Ovary (tissue), 3 donors: ENCODE results near the gene DAPK1.

Source experiments
- EP300 ChIP-seq: sonication (generic); formaldehyde crosslinking; IDR thresholded peaks from one replicate; pipeline ENCODE4 v1.6.1; 2017; ENCODE audit warnings: antibody characterized with exemption
- POLR2A ChIP-seq: fragments of 450-650 bp; IDR thresholded peaks from one replicate; pipeline ENCODE4 v1.6.1; 2017; ENCODE audit warnings: antibody characterized with exemption, mild to moderate bottlenecking, moderate library complexity
- TF ChIP-seq, protein P1 (sequence below), 3 donors: fragments of 450-650 bp in 2 of 3; fragments of 200-600 bp in 1 of 3; IDR thresholded peaks; one replicate each; pipeline versions ENCODE4 v1.5.1 to v1.8.0; 2016 to 2022; ENCODE audit warnings: antibody characterized with exemption in 3 of 3, mild to moderate bottlenecking in 1 of 3
- donor health status: DM: no; HTN: no; CAD: no.

- TF ChIP-seq, protein P1, sequence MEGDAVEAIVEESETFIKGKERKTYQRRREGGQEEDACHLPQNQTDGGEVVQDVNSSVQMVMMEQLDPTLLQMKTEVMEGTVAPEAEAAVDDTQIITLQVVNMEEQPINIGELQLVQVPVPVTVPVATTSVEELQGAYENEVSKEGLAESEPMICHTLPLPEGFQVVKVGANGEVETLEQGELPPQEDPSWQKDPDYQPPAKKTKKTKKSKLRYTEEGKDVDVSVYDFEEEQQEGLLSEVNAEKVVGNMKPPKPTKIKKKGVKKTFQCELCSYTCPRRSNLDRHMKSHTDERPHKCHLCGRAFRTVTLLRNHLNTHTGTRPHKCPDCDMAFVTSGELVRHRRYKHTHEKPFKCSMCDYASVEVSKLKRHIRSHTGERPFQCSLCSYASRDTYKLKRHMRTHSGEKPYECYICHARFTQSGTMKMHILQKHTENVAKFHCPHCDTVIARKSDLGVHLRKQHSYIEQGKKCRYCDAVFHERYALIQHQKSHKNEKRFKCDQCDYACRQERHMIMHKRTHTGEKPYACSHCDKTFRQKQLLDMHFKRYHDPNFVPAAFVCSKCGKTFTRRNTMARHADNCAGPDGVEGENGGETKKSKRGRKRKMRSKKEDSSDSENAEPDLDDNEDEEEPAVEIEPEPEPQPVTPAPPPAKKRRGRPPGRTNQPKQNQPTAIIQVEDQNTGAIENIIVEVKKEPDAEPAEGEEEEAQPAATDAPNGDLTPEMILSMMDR (IDR thresholded peaks at IDR 0.05), result no peak
- TF ChIP-seq POLR2A (no peak), EP300 (no peak)
Measured at GRCh38 chr9:87686520-87687090, 188.9 kb downstream of the DAPK1 start.
